NB4 (cell line): ENCODE data around the gene WDR38.
A peak's percentile ranks its signal among the peaks of the same experiment; 100 is the strongest.

Source experiments
- POLR2A ChIP-seq: IDR thresholded peaks from 2 replicates; pipeline ENCODE4 v1.6.1; 2011; ENCODE audit warnings: mild to moderate bottlenecking; ENCODE audit not compliant: insufficient read length; ENCODE audit errors: extremely low read depth
- TF ChIP-seq, protein P1 (sequence below): IDR thresholded peaks from one replicate; pipeline ENCODE4 v1.5.1; 2012; ENCODE audit warnings: low read depth, low read length

DNA sequence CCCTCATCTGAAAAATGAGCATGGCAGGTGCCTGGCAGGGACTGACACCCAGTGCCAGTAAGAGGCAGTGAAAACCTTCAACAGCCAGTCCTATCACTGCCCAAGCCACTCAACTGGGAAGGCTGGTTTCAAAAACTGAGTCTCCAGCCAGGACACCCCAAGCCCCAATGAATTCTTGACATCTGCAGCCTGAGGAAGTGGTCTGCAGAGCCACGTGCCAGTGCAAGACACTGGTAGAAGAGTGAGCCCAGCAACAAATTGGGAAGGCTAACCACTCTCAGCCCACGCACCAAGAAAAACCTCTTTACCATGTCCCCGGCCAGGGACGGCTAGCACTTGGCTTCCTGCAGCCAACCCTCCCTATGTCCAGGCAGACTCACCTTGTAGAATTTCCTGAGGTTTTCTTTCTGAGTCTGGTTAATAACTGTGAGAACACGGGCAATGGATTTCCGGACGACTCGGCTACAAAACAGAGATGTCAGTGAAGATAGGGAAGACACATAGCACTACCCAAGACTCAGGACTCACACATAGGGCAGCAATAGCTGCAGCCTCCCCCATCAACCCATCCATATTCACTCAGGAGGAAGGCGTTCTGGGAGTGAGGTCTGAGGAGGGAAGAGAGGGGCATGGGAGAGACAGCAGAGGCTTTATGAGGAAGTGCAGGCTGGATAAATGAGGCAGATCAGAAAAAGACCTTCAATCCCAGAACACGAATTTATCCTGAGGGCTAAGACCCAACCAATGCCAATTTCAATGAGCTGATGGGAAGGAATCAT is 6.7 kb downstream of the WDR38 start:
- TF ChIP-seq, protein P1, sequence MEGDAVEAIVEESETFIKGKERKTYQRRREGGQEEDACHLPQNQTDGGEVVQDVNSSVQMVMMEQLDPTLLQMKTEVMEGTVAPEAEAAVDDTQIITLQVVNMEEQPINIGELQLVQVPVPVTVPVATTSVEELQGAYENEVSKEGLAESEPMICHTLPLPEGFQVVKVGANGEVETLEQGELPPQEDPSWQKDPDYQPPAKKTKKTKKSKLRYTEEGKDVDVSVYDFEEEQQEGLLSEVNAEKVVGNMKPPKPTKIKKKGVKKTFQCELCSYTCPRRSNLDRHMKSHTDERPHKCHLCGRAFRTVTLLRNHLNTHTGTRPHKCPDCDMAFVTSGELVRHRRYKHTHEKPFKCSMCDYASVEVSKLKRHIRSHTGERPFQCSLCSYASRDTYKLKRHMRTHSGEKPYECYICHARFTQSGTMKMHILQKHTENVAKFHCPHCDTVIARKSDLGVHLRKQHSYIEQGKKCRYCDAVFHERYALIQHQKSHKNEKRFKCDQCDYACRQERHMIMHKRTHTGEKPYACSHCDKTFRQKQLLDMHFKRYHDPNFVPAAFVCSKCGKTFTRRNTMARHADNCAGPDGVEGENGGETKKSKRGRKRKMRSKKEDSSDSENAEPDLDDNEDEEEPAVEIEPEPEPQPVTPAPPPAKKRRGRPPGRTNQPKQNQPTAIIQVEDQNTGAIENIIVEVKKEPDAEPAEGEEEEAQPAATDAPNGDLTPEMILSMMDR, result no peak
- peak; percentile 23 for TF ChIP-seq POLR2A
